Vagina (tissue), 2 donors: ENCODE data around the gene CDH4. TPM values are rescaled to one million over a fixed set of nuclear protein-coding genes. Genes with fewer than 3 reads are reported as not detected.

ENCODE experiments used
- DNase-seq, 2 donors: peaks; one replicate each; pipeline ENCODE4 v3.0.0-alpha.2; 2017; ENCODE audit errors: extremely low spot score in 2 of 2
- H3K27ac ChIP-seq: fragments of 200-600 bp; sonication (generic); one replicate; pipeline ENCODE4 v1.5.1; 2019
- H3K27me3 ChIP-seq: fragments of 200-600 bp; sonication (generic); one replicate; pipeline ENCODE4 v1.5.1; 2019
- H3K36me3 ChIP-seq, 2 donors: fragments of 200-600 bp; sonication (generic); one replicate each; pipeline ENCODE4 v1.5.1; 2017 to 2019
- H3K4me1 ChIP-seq: fragments of 200-600 bp; sonication (generic); one replicate; pipeline ENCODE4 v1.5.1; 2019
- H3K4me3 ChIP-seq, 2 donors: fragments of 200-600 bp; sonication (generic); 1 replicate in 1 of 2; 2 replicates in 1 of 2; pipeline ENCODE4 v1.5.1; 2016 to 2019
- H3K9me3 ChIP-seq: fragments of 200-600 bp; sonication (generic); one replicate; pipeline ENCODE4 v1.5.1; 2019
- POLR2A ChIP-seq, 2 donors: fragments of 450-650 bp; IDR thresholded peaks; one replicate each; pipeline ENCODE4 v1.6.1; 2017; ENCODE audit warnings: antibody characterized with exemption in 2 of 2, mild to moderate bottlenecking in 2 of 2, moderate library complexity in 2 of 2
- POLR2AphosphoS5 ChIP-seq, 2 donors: sonication (generic); formaldehyde crosslinking; IDR thresholded peaks; one replicate each; pipeline ENCODE4 v1.9.0; 2017; ENCODE audit warnings: antibody characterized with exemption in 2 of 2, mild to moderate bottlenecking in 2 of 2, low read depth in 1 of 2; ENCODE audit not compliant: insufficient read depth in 1 of 2
- intact Hi-C: fragments of 100-400 bp; cut with DNase I; formaldehyde crosslinking; loops from one replicate; pipeline ENCODE4 v1.15.1; 2023
- total RNA-seq: library from RNA; depleted of rRNA; stranded (reverse); fragments of >200 nt; gene quantifications from one replicate; pipeline ENCODE4 v1.2.3, GENCODE V29; 2016
- TF ChIP-seq, protein P1 (sequence below), 3 experiments: fragments of 450-650 bp in 2 of 3; fragments of 200-600 bp in 1 of 3; sonication (generic) in 1 of 3; IDR thresholded peaks; one replicate each; pipeline ENCODE4 v1.5.1; 2017 to 2019; ENCODE audit warnings: antibody characterized with exemption in 3 of 3, mild to moderate bottlenecking in 2 of 3, moderate library complexity in 2 of 3

Gene CDH4
- total RNA-seq, 1 donor from 2014 or later, result 0.25 TPM

GRCh38 chr20:61541537-61541936 is 289.5 kb downstream of the CDH4 start:
- no peaks in the 10 kb centered on the region for H3K36me3 ChIP-seq
- H3K27ac ChIP-seq, result no peak overlapping the region
- DNase-seq, result no peak
- H3K4me3 ChIP-seq, result no peak overlapping the region
- no peaks in the 10 kb centered on the region for H3K27me3 ChIP-seq
- no peak for TF ChIP-seq POLR2A (IDR thresholded peaks at IDR 0.05)
- TF ChIP-seq, protein P1, sequence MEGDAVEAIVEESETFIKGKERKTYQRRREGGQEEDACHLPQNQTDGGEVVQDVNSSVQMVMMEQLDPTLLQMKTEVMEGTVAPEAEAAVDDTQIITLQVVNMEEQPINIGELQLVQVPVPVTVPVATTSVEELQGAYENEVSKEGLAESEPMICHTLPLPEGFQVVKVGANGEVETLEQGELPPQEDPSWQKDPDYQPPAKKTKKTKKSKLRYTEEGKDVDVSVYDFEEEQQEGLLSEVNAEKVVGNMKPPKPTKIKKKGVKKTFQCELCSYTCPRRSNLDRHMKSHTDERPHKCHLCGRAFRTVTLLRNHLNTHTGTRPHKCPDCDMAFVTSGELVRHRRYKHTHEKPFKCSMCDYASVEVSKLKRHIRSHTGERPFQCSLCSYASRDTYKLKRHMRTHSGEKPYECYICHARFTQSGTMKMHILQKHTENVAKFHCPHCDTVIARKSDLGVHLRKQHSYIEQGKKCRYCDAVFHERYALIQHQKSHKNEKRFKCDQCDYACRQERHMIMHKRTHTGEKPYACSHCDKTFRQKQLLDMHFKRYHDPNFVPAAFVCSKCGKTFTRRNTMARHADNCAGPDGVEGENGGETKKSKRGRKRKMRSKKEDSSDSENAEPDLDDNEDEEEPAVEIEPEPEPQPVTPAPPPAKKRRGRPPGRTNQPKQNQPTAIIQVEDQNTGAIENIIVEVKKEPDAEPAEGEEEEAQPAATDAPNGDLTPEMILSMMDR (IDR thresholded peaks at IDR 0.05), result no peak
- TF ChIP-seq POLR2AphosphoS5 (IDR thresholded peaks at IDR 0.05; ENCODE audit: insufficient read depth in 1 of 2, low read depth in 1 of 2), result no peak
- intact Hi-C loops, result no loop called here
- no peaks in the 10 kb centered on the region for H3K9me3 ChIP-seq
- no peaks in the 10 kb centered on the region for H3K4me1 ChIP-seq

DNA sequence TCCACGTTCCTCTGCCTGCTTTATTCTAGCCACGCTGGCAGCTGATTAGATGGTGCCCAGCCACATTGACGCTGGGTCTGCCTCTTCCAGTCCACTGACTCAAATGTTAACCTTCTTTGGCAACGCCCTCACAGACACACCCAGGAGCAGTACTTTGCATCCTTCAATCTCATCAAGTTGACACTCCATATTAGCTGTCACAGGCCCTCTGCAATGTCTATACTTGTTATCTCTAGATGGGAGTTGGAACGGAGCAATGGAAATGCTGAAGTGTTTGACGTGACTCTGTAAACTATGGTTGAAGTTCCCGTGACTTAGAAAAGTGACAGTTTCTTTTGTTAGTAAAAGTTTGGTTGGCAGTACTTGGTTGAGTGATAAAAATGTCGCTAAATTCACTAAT is 291.0 kb downstream of the CDH4 start:
- Histone ChIP-seq H3K27me3 (no peaks in the 10 kb centered on the region), H3K36me3 (no peaks in the 10 kb centered on the region), H3K27ac (no peak overlapping the region), H3K4me3 (no peak overlapping the region), H3K9me3 (no peaks in the 10 kb centered on the region), H3K4me1 (no peaks in the 10 kb centered on the region)
- intact Hi-C loops, result no loop called here
- TF ChIP-seq POLR2AphosphoS5 (IDR thresholded peaks at IDR 0.05; ENCODE audit: insufficient read depth in 1 of 2, low read depth in 1 of 2), result no peak
- TF ChIP-seq, protein P1 (IDR thresholded peaks at IDR 0.05), result no peak
- no peak for TF ChIP-seq POLR2A (IDR thresholded peaks at IDR 0.05)
- no peak for DNase-seq

DNA sequence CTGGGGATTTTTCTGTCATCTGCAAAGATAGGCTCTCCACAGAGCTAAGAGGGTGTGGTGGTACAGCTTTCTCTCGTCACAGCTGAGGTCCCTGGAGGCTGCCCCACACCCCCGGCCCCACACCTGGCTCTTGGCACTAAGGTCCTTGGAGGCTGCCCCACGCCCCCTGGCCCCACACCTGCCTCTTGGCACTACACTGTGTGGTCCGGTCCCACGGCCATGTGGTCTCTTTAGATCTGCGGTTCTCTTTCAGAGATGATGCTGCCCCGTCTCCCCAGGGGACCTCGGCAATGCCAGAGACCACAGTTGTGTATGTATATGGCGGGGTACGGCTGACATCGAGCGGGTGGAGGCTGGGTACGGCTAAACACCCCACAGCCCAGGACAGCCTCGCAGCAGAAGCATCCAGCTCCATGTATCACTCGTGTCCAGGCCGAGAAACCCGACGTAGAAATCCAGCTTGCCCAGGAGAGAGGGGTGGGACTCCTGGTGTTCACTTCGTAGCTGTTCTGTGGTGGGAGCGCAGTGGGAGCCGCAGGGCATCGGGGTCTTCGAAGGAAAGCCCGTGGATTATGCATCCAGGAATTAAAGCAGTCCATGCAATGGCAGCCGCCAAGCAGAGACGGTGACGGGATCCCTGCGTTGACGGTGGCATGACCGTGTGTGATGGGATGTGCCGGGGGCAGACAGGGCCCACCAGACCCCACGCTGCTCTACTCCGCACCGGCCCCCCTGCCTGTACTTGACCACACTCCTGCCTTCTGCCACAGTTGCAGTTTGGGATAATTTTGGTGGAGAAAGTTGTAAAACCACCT is 292.1 kb downstream of the CDH4 start:
- Histone ChIP-seq H3K27ac (no peak overlapping the region), H3K4me3 (no peak overlapping the region), H3K27me3 (no peaks in the 10 kb centered on the region), H3K4me1 (no peaks in the 10 kb centered on the region), H3K36me3 (no peaks in the 10 kb centered on the region), H3K9me3 (no peaks in the 10 kb centered on the region)
- intact Hi-C loops, result no loop called here
- DNase-seq, result no peak
- no peak for TF ChIP-seq POLR2AphosphoS5 (IDR thresholded peaks at IDR 0.05; ENCODE audit: insufficient read depth in 1 of 2, low read depth in 1 of 2)
- TF ChIP-seq, protein P1 (IDR thresholded peaks at IDR 0.05), result no peak
- no peak for TF ChIP-seq POLR2A (IDR thresholded peaks at IDR 0.05)

DNA sequence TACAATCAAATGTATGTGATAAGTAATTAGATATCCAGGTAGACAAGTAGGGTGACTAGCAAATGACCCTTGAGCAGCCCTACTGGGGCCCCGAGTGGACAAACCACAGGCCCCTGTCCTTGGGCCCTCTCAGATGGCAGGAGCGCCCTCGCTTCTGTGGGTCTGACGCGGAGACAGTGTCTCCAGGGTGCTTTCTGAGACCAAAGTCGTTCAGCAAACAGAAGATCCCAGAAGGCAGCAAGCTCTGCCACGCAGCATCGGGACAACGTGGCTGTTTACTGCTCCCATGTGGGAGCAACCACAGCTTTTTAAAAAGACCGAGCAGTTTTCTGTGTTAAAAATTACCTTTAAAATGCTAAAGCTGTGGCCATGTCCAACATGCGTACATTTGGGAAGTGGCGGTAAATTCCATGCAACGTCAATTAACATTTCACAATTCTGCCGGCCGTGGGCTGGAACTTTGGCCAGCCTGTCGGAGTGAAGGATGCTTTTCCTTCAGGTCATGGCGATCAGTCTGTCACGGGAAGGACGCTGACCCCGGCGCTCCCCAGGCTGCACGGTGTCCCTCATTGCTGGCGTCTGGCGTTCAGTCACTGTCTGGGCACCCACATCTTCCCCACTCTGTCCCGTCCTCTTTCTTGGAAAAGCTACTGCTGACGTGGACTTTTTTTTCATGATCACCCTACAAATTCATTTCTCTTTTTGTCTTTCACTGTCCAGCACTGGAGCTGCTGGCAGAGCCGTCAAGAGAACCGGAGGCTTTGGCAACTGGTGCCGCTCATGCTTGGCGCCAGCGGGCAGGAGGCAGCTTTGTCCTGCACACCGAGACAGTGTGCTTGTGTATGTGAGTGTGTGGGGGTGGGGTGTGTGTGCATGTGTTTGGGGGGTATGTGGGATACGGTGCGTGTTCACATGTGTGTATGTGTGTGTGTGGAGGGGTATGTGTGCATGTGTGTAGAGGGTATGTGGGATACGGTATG is 293.1 kb downstream of the CDH4 start:
- Histone ChIP-seq H3K9me3 (no peaks in the 10 kb centered on the region), H3K27ac (no peak overlapping the region), H3K27me3 (no peaks in the 10 kb centered on the region), H3K36me3 (no peaks in the 10 kb centered on the region), H3K4me3 (no peak overlapping the region), H3K4me1 (no peaks in the 10 kb centered on the region)
- no peak for TF ChIP-seq POLR2AphosphoS5 (IDR thresholded peaks at IDR 0.05; ENCODE audit: insufficient read depth in 1 of 2, low read depth in 1 of 2)
- TF ChIP-seq, protein P1 (IDR thresholded peaks at IDR 0.05), result no peak
- no peak for TF ChIP-seq POLR2A (IDR thresholded peaks at IDR 0.05)
- DNase-seq, result no peak
- intact Hi-C loops, result no loop called here
